ENCODE results near the gene RAPGEFL1.

DNA sequence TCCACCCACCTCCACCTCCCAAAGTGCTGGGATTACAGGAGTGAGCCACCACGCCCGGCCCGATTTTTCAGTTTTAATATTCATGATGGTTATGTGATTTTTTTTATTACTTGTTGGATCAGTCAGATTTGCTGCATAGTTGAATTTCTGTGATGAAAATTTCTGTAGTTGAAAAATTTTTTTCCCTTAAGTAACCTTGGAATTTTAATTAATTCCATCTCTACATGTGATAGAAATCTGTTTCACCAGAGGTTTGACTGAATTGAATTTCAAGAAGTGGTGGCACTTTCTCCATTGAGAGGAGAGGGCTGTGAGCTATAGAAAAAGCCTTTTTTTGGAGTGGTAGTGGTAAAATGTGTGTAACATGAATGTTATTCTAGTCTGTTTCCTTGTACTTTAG, 66.5 kb downstream of the RAPGEFL1 start:
- TF ChIP-seq, protein P1, sequence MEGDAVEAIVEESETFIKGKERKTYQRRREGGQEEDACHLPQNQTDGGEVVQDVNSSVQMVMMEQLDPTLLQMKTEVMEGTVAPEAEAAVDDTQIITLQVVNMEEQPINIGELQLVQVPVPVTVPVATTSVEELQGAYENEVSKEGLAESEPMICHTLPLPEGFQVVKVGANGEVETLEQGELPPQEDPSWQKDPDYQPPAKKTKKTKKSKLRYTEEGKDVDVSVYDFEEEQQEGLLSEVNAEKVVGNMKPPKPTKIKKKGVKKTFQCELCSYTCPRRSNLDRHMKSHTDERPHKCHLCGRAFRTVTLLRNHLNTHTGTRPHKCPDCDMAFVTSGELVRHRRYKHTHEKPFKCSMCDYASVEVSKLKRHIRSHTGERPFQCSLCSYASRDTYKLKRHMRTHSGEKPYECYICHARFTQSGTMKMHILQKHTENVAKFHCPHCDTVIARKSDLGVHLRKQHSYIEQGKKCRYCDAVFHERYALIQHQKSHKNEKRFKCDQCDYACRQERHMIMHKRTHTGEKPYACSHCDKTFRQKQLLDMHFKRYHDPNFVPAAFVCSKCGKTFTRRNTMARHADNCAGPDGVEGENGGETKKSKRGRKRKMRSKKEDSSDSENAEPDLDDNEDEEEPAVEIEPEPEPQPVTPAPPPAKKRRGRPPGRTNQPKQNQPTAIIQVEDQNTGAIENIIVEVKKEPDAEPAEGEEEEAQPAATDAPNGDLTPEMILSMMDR (IDR thresholded peaks at IDR 0.05 in 4 of 5, conservative IDR thresholded peaks at IDR 0.05 in 1 of 5) = no peak
- no peak for TF ChIP-seq POLR2A (IDR thresholded peaks at IDR 0.05)

All from gastrocnemius medialis (tissue), 4 donors.